Large intestine (tissue), 3 donors: Measurements from ENCODE around the gene FABP2. TPM values are rescaled to one million over a fixed set of nuclear protein-coding genes. Genes with fewer than 3 reads are reported as not detected.

Source experiments
- DNase-seq, 2 donors: peaks; one replicate each; pipeline versions ENCODE4 v3.0.0 to v3.0.0-alpha.2; 2013
- H3K27ac ChIP-seq: one replicate; pipeline ENCODE4 v1.5.1; 2013; ENCODE audit warnings: low read length
- H3K27me3 ChIP-seq: 2 replicates; pipeline ENCODE4 v1.6.1; 2013; ENCODE audit warnings: low read length; ENCODE audit not compliant: control insufficient read depth, insufficient read depth
- H3K36me3 ChIP-seq: 2 replicates; pipeline ENCODE4 v1.6.1; 2013; ENCODE audit warnings: low read length; ENCODE audit not compliant: control insufficient read depth, insufficient read depth
- H3K4me1 ChIP-seq: one replicate; pipeline ENCODE4 v1.6.1; 2013; ENCODE audit warnings: low read length; ENCODE audit not compliant: control insufficient read depth, insufficient read depth
- H3K4me3 ChIP-seq: one replicate; pipeline ENCODE4 v1.5.1; 2013; ENCODE audit warnings: low read length
- H3K9me3 ChIP-seq: one replicate; pipeline ENCODE4 v1.6.1; 2013; ENCODE audit warnings: mild to moderate bottlenecking, low read depth, low read length, moderate library complexity; ENCODE audit not compliant: control insufficient read depth
- WGBS: methylation state at CpG from one replicate; pipeline ENCODE4 v1.1.5; 2013; ENCODE audit warnings: low lambda C conversion rate; ENCODE audit not compliant: insufficient coverage; 5-methylcytosine and 5-hydroxymethylcytosine counted together
- polyA plus RNA-seq: library from polyadenylated mRNA; unstranded; fragments of 120-200 nt; gene quantifications from one replicate; pipeline ENCODE4 v1.2.1, GENCODE V29; 2013

FABP2 gene
- polyA plus RNA-seq, 1 donor = 146 TPM

DNA sequence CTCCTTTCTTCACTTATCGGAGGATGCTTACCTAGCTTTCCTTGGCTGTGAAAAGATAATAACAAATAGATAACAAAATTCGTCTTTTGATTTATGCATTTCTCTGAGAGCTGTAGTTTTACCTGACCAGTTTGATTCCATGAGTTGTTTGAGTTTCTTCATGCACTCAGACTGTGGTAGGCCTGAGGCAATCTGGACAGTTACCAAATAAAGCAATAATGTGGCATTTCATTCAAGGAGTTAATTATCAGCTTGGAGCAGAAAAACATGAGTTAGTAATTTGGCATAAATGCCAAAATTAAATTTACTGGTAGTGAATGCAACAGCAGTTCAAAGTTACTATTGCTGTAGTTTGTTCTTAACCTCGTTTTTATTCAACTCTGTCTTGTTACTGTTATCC lies 53.5 kb downstream of the FABP2 start:
- Histone ChIP-seq H3K4me3 (no peak overlapping the region), H3K4me1 (no peaks in the 10 kb centered on the region), H3K27me3 (no peaks in the 10 kb centered on the region), H3K27ac (no peak overlapping the region), H3K36me3 (peaks cover 22% of the 10 kb centered on the region), H3K9me3 (no peaks in the 10 kb centered on the region)
- no peak for DNase-seq
- WGBS = no CpG with 5 or more reads among the region's 3 CpGs

Other genes with a start within 250 kb of the FABP2 start
- gene MYOZ2, start 186.3 kb downstream of the FABP2 start, polyA plus RNA-seq = 0.63 TPM
- gene USP53, start 109.4 kb downstream of the FABP2 start, polyA plus RNA-seq = 20.3 TPM